ENCODE measurements around the gene PDS5A. TPM values are rescaled to one million over a fixed set of nuclear protein-coding genes. Genes with fewer than 3 reads are reported as not detected.
"Not testable (repeated sequence)": the region's sequence is repeated elsewhere in the genome, so short reads cannot be mapped to it uniquely, and the experiment has no call there.

Gene PDS5A, protein sequence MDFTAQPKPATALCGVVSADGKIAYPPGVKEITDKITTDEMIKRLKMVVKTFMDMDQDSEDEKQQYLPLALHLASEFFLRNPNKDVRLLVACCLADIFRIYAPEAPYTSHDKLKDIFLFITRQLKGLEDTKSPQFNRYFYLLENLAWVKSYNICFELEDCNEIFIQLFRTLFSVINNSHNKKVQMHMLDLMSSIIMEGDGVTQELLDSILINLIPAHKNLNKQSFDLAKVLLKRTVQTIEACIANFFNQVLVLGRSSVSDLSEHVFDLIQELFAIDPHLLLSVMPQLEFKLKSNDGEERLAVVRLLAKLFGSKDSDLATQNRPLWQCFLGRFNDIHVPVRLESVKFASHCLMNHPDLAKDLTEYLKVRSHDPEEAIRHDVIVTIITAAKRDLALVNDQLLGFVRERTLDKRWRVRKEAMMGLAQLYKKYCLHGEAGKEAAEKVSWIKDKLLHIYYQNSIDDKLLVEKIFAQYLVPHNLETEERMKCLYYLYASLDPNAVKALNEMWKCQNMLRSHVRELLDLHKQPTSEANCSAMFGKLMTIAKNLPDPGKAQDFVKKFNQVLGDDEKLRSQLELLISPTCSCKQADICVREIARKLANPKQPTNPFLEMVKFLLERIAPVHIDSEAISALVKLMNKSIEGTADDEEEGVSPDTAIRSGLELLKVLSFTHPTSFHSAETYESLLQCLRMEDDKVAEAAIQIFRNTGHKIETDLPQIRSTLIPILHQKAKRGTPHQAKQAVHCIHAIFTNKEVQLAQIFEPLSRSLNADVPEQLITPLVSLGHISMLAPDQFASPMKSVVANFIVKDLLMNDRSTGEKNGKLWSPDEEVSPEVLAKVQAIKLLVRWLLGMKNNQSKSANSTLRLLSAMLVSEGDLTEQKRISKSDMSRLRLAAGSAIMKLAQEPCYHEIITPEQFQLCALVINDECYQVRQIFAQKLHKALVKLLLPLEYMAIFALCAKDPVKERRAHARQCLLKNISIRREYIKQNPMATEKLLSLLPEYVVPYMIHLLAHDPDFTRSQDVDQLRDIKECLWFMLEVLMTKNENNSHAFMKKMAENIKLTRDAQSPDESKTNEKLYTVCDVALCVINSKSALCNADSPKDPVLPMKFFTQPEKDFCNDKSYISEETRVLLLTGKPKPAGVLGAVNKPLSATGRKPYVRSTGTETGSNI (N-terminal part only)
- 10 to 100 TPM; 30.0 to 37.3 (median 36.5) TPM for total RNA-seq
- polyA plus RNA-seq, result 13.9 TPM
- long read RNA-seq, donor 1, full-length matches to known transcripts, result 35 of 53 reads
- long read RNA-seq, donor 1, partial matches to known transcripts, result 9 of 53 reads
- long read RNA-seq, donor 1, other reads (novel, unspliced or antisense), result 9 of 53 reads
- long read RNA-seq, donor 2, full-length matches to known transcripts, result 12 of 19 reads
- long read RNA-seq, donor 2, partial matches to known transcripts, result 2 of 19 reads
- long read RNA-seq, donor 2, other reads (novel, unspliced or antisense), result 5 of 19 reads
- long read RNA-seq, donor 3, full-length matches to known transcripts, result 11 of 41 reads
- long read RNA-seq, donor 3, partial matches to known transcripts, result 21 of 41 reads
- long read RNA-seq, donor 3, other reads (novel, unspliced or antisense), result 9 of 41 reads
- long read RNA-seq, donor 4, full-length matches to known transcripts, result 17 of 27 reads
- long read RNA-seq, donor 4, partial matches to known transcripts, result 3 of 27 reads
- long read RNA-seq, donor 4, other reads (novel, unspliced or antisense), result 7 of 27 reads

DNA sequence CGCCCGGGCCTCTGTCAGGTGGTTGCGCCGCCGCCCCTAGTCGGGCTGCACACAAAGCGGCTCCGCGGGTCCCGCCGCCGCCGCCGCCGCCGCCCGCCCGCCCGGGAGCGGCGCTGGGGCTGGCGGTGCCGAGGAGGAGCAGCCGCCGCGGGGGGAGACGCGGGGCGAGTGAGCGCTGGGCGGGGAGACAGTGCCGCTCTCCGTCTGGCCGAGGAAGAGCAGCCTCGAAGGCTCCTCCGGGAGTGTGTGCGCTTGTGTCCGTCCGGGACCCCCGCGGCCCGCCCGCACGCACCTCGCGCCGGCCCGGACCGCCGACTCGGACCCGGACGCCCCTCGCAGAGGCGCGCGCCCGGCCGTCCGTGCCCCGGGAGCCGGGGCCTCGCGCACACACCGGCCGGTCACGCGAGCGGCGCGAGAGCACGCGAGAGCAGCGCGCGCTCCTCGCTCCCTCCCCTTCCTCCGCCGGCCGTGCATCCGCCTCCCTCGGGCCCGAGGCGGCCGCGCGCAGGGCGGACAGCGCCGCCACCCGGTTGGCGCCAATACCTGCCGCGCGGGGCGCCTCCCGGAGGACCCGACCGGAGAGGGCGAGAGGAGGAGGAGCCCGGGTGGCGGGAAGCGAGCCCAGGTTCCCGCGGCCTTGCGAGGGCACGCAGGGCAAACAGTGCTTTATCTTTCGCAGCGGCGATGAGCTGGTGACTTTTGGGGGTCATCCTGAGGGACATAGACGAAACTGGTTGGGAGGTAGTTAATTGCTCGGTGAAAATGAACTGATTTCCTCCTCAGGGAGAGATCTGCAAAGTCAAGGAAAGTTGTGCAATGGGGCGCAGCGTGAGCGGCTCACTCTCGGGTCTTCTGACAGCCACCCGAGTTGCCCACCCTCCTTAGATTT, at the start of gene PDS5A:
Gene PDS5A (minus strand): TSS at position 423 of the 889 bp plus-strand sequence. CDS start 1,334 bp downstream, outside the sequence.
- peak; percentile 89 to 96 (median 95) for DNase-seq
- Histone ChIP-seq H3K27ac (ENCODE audit: low read length) (peak within 1 kb of the TSS; percentile 93), H3K9me3 (ENCODE audit: control insufficient read depth, low read length) (no peaks in the 10 kb centered on the region), H3K4me3 (ENCODE audit: low read length) (peak within 1 kb of the TSS; percentile 98), H3K27me3 (ENCODE audit: control insufficient read depth, insufficient read depth) (no peaks in the 10 kb centered on the region), H3K4me1 (ENCODE audit: control insufficient read depth, insufficient read depth, low read length) (no peaks in the 10 kb centered on the region)
- ATAC-seq, result peak; percentile 92 to 95
- intact Hi-C loops (cut with DNase I), result loop anchor here (2.0 to 10.0 kb wide), 7 partner anchors 80 to 513 kb away; partner anchors contain the start of genes UBE2K (in 3 of the 4), N4BP2 (in 1 of the 4) and UGDH (in 1 of the 4)
- WGBS, result under 1% methylated on average over 117 of the region's 117 CpGs

DNA sequence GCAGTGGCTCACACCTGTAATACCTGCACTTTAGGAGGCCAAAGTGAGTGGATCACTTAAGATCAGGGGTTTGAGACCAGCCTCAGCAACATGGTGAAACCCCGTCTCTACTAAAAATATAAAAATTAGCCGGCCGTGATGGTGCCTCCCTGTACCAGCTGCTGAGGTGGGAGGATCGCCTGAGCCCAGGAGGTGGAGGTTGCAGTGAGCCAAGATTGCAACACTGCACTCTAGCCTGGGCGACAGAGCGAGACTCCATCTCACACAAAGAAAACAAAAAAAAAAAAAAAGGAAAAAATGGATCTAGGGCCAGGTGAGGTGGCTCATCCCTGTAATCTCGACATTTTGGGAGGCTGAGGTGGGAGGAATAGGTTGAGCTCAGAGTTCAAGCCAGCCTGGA, 46.3 kb upstream of the PDS5A start:
- DNase-seq; H3K27me3 ChIP-seq (ENCODE audit: control insufficient read depth, insufficient read depth); H3K9me3 ChIP-seq (ENCODE audit: control insufficient read depth, low read length); H3K4me3 ChIP-seq (ENCODE audit: low read length); ATAC-seq; H3K27ac ChIP-seq (ENCODE audit: low read length); intact Hi-C loops (cut with DNase I); H3K4me1 ChIP-seq (ENCODE audit: control insufficient read depth, insufficient read depth, low read length): not testable (repeated sequence)
- 84% methylated on average over 7 of the region's 7 CpGs for WGBS

DNA sequence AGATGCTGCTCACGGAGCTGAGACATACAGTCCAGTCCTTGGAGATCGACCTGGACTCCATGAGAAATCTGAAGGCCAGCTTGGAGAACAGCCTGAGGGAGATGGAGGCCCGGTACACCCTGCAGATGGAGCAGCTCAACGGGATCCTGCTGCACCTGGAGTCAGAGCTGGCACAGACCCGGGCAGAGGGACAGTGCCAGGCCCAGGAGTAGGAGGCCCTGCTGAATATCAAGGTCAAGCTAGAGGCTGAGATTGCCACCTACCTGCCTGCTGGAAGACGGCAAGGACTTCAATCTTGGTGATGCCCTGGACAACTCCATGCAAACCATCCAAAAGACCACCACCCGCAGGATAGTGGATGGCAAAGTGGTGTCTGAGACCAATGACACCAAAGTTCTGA, 43.4 kb upstream of the PDS5A start:
- H3K4me1 ChIP-seq (ENCODE audit: control insufficient read depth, insufficient read depth, low read length); intact Hi-C loops (cut with DNase I); H3K27ac ChIP-seq (ENCODE audit: low read length); ATAC-seq; H3K27me3 ChIP-seq (ENCODE audit: control insufficient read depth, insufficient read depth); DNase-seq; H3K9me3 ChIP-seq (ENCODE audit: control insufficient read depth, low read length); H3K4me3 ChIP-seq (ENCODE audit: low read length): not testable (repeated sequence)
- WGBS, result 91% methylated on average over 7 of the region's 7 CpGs

DNA sequence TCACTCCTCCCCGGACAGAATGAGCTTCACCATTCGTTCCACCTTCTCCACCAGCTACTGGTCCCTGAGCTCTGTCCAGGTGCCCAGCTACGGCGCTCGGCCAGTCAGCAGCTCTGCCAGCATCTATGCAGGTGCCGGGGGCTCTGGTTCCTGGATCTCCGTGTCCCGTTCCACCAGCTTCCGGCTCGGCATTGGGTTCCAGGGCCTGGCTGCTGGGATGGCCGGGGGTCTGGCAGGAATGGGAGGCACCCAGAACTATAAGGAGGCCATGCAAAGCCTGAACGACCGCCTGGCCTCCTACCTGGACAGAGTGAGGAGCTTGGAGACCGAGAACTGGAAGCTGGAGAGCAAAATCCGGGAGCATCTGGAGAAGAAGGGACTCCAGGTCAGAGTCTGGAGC, 42.5 kb upstream of the PDS5A start:
- Histone ChIP-seq H3K9me3 (ENCODE audit: control insufficient read depth, low read length) (no peaks in the 10 kb centered on the region), H3K4me1 (ENCODE audit: control insufficient read depth, insufficient read depth, low read length) (no peaks in the 10 kb centered on the region), H3K27me3 (ENCODE audit: control insufficient read depth, insufficient read depth) (no peaks in the 10 kb centered on the region), H3K27ac (ENCODE audit: low read length) (no peak overlapping the region), H3K4me3 (ENCODE audit: low read length) (no peak overlapping the region)
- intact Hi-C loops (cut with DNase I), result no loop called here
- ATAC-seq, result no peak
- WGBS, result 94% methylated on average over 15 of the region's 15 CpGs
- DNase-seq, result no peak

DNA sequence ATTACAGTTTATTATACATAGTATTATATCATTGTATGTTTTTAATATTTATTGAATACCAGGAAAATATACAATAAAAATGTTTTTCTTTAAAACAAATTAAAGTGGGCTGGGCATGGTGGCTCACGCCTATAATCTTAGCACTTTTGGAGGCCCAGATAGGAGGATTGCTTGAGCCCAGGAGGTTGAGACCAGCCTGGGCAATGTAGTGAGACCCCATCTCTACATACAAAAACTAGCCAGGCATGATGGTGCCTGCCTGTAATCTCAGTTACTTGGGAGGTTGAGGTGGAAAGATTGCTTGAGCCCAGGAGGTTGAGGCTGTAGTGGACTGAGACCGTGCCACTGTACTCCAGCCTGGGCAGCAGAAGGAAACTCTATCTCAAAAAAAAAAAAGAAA, 38.3 kb upstream of the PDS5A start:
- Histone ChIP-seq H3K9me3 (ENCODE audit: control insufficient read depth, low read length) (no peaks in the 10 kb centered on the region), H3K27me3 (ENCODE audit: control insufficient read depth, insufficient read depth) (no peaks in the 10 kb centered on the region), H3K4me1 (ENCODE audit: control insufficient read depth, insufficient read depth, low read length) (no peaks in the 10 kb centered on the region), H3K27ac (ENCODE audit: low read length) (no peak overlapping the region), H3K4me3 (ENCODE audit: low read length) (no peak overlapping the region)
- no peak for ATAC-seq
- 88% methylated on average over 2 of the region's 2 CpGs for WGBS
- no peak for DNase-seq
- intact Hi-C loops (cut with DNase I), result no loop called here

DNA sequence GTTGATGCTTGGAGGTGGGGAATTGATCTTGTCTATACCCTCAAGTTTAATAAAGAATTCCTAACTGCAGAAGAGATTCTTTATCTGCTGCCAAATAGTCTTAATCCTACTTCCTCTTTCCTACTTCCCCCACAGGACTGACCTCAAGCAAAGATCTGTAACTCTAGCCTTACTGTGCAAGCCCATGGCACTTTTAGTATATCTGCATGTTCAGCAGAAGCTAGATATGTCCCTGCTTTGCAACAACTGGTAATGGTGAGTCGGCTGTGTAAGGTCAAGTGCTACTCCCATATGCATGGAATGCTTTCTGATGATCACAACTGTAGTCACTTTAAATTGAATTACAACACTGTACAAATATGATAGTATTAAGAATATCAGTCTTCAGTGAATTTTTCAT, 26.3 kb upstream of the PDS5A start:
- peak; percentile 41 to 48 for ATAC-seq
- intact Hi-C loops (cut with DNase I), result no loop called here
- Histone ChIP-seq H3K27me3 (ENCODE audit: control insufficient read depth, insufficient read depth) (no peaks in the 10 kb centered on the region), H3K4me3 (ENCODE audit: low read length) (no peak overlapping the region), H3K27ac (ENCODE audit: low read length) (no peak overlapping the region), H3K4me1 (ENCODE audit: control insufficient read depth, insufficient read depth, low read length) (no peaks in the 10 kb centered on the region), H3K9me3 (ENCODE audit: control insufficient read depth, low read length) (no peaks in the 10 kb centered on the region)
- no peak for DNase-seq
- 35% methylated on average over 1 of the region's 1 CpG for WGBS

DNA sequence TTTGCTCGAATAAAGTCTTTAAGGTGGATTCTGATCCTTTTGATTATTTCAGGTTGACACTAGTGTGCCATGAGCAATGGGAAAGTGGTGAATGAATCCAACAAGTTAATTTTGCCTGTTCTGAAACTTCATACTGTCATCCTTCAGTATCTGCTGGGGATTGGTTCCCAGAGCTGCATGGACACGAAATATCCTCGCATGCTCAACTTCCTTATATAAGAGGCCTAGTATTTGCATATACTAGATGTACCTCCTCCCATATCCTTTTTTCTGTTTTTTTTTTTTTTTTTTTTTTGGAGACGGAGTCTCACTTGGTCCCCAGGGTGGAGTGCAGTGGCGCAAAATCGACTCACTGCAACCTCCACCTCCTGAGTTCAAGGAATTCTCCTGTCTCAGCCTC, 23.0 kb upstream of the PDS5A start:
- WGBS, result 69% methylated on average over 6 of the region's 6 CpGs
- no peaks in the 10 kb centered on the region for H3K9me3 ChIP-seq (ENCODE audit: control insufficient read depth, low read length)

DNA sequence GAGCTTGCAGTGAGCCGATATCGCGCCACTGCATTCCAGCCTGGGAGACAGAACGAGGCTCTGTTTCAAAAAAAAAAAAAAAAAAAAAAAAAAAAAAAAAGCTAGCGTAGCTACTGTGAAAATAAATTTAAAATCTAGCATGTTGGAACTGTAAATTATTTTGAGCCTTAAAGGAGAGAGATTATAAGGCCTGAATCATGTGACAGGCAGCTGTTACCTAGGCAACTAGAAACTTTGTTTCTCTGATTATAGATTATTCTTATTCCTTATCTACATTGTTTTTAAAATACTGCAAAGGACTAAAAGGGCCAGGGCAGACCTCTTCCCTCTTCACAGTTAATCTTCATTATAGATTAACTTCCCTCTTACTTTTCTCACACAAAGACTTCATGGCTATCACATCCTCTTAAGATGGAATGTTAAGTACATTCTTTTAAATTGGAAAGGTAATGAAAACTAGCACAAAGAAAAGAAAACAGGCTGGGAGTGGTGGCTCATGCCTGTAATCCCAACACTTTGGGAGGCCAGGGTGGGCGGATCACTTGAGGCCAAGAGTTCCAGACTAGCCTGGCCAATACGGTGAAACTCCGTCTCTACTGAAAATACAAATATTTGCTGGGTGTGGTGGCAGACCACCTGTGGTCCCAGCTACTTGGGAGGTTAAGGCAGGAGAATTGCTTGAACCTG, 21.1 kb upstream of the PDS5A start:
- no peaks in the 10 kb centered on the region for H3K27me3 ChIP-seq (ENCODE audit: control insufficient read depth, insufficient read depth)
- intact Hi-C loops (cut with DNase I), result no loop called here
- WGBS, result 81% methylated on average over 8 of the region's 8 CpGs
- ATAC-seq (no peak), DNase-seq (no peak)
- no peak overlapping the region for H3K4me3 ChIP-seq (ENCODE audit: low read length)
- H3K4me1 ChIP-seq (ENCODE audit: control insufficient read depth, insufficient read depth, low read length), result no peaks in the 10 kb centered on the region
- no peak overlapping the region for H3K27ac ChIP-seq (ENCODE audit: low read length)
- no peaks in the 10 kb centered on the region for H3K9me3 ChIP-seq (ENCODE audit: control insufficient read depth, low read length)

More for the DNA sequence above, 23.0 kb upstream of the PDS5A start:
- ATAC-seq (no peak), DNase-seq (no peak)
- intact Hi-C loops (cut with DNase I), result no loop called here
- H3K4me3 ChIP-seq (ENCODE audit: low read length), result no peak overlapping the region
- H3K27ac ChIP-seq (ENCODE audit: low read length), result no peak overlapping the region
- no peaks in the 10 kb centered on the region for H3K27me3 ChIP-seq (ENCODE audit: control insufficient read depth, insufficient read depth)
- no peaks in the 10 kb centered on the region for H3K4me1 ChIP-seq (ENCODE audit: control insufficient read depth, insufficient read depth, low read length)

DNA sequence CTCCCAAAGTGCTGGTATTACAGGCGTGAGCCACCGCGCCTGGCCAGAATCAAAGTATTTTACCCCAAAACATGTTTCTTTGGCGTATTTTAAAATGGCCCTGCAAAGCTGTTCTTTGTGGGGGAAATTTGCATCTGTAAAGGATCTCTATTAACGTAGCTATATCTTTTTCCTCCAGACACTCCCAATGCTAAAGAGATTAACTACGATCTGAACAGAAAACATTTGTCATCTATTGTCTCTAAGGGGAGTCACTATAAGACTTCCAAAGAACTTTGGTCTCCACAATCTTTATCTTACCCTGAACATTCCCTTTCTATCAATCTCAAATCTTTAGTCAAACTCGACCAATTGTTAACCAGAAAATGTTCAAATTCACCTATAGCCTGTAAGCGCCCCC, 19.1 kb upstream of the PDS5A start:
- Histone ChIP-seq H3K4me3 (ENCODE audit: low read length) (no peak overlapping the region), H3K9me3 (ENCODE audit: control insufficient read depth, low read length) (no peaks in the 10 kb centered on the region), H3K4me1 (ENCODE audit: control insufficient read depth, insufficient read depth, low read length) (no peaks in the 10 kb centered on the region), H3K27ac (ENCODE audit: low read length) (no peak overlapping the region), H3K27me3 (ENCODE audit: control insufficient read depth, insufficient read depth) (no peaks in the 10 kb centered on the region)
- no peak for ATAC-seq
- DNase-seq, result no peak
- intact Hi-C loops (cut with DNase I), result no loop called here
- WGBS, result 87% methylated on average over 8 of the region's 8 CpGs
